ENCODE data around the gene DNAJB5. TPM values are rescaled to one million over a fixed set of nuclear protein-coding genes. Genes with fewer than 3 reads are reported as not detected.

Gene DNAJB5
- total RNA-seq, 1 experiment from 2014 or later: 3.7 TPM

Other genes starting within 250 kb of the DNAJB5 start
- gene PHF24, start 31.5 kb upstream of the DNAJB5 start, total RNA-seq (2014; rRNA removed; shearing (Covaris generic)): not detected in 2 replicates
- 347 and 349 TPM in 2 replicates for gene VCP, start 82.9 kb downstream of the DNAJB5 start, total RNA-seq (2014; rRNA removed; shearing (Covaris generic))
- 51.1 and 62.5 TPM in 2 replicates for gene FANCG, start 90.2 kb downstream of the DNAJB5 start, total RNA-seq (2014; rRNA removed; shearing (Covaris generic))
- gene PIGO, start 106.8 kb downstream of the DNAJB5 start, total RNA-seq (2014; rRNA removed; shearing (Covaris generic)): 33.4 and 38.5 TPM in 2 replicates
- 252 and 264 TPM in 2 replicates for gene STOML2, start 113.4 kb downstream of the DNAJB5 start, total RNA-seq (2014; rRNA removed; shearing (Covaris generic))
- gene ATOSB, start 126.1 kb downstream of the DNAJB5 start, total RNA-seq (2014; rRNA removed; shearing (Covaris generic)): 13.1 and 13.8 TPM in 2 replicates
- 11.8 and 13.3 TPM in 2 replicates for gene UNC13B, start 172.3 kb downstream of the DNAJB5 start, total RNA-seq (2014; rRNA removed; shearing (Covaris generic))

Data from HT-29 (cell line).